NT2/D1 (cell line): ENCODE data around the gene CHCHD10.

Source experiments
- SUZ12 ChIP-seq: IDR thresholded peaks from 2 replicates; pipeline ENCODE4 v1.6.1; 2011; ENCODE audit not compliant: insufficient read length, insufficient read depth; ENCODE audit errors: extremely low read depth
- YY1 ChIP-seq: IDR thresholded peaks from 2 replicates; pipeline ENCODE4 v1.6.1; 2011; ENCODE audit not compliant: insufficient read length, insufficient read depth

- TF ChIP-seq SUZ12 (no peak), YY1 (no peak)
These were observed 48.6 kb upstream of the CHCHD10 start for GRCh38 chr22:23816156-23816976.
